T1000 (cell line): ENCODE results near the gene MORF4L1.
A peak's percentile ranks its signal among the peaks of the same experiment; 100 is the strongest.
"Not testable (repeated sequence)": the region's sequence is repeated elsewhere in the genome, so short reads cannot be mapped to it uniquely, and the experiment has no call there.

ENCODE experiments used
- DNase-seq: peaks from one replicate; lab custom pipeline; 2025; ENCODE audit warnings: mixed read lengths; lab: John Stamatoyannopoulos, UW

Gene MORF4L1

DNA sequence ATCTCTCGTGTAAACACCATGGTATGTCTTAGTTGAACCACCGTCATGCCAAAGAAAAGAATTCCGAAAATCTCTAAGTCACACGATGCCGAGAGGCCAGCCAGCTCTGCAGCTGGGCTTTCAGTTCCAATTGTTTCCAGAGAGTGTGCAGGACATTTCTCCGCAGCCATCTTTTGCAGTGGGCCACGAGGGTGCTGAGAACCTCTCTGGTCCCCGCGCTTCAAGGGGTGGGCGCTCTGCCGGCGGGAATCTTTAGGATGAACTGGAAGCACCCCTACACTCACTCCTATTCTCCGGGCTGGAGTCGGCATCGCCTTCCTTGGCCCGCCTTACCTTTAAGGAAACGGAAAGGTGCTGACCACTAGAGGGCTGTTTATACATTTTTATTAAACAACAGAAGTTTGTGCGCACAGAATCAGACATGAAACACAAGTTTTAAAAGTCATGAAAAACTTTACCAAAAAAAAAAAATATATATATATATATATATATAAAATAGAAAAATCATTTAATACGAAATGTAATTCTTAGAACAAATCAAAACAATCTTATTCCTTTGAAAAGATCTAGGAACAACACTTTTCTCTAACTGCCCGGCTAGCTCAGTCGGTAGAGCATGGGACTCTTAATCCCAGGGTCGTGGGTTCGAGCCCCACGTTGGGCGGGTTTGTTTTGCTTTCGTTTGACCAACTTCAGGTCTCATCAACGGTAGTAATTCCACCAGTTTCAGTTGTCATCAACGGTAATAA lies 12.5 kb upstream of the MORF4L1 start:
- DNase-seq: peak; percentile 28

DNA sequence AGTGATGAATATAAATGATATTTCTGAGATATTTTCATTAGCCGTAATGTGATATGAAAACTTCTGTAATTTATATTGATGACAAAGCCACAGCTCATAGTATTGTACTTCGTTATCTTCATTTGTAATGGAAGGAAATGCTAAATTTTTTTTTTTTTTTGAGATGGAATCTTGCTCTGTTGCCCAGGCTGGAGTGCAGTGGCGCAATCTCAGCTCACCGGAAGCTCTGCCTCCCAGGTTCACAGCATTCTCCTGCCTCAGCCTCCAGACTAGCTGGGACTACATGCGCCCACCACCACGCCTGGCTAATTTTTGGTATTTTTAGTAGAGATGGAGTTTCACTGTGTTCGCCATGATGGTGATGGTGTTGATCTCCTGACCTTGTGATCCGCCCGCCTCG lies 7.1 kb upstream of the MORF4L1 start:
- not testable (repeated sequence) for DNase-seq

- not testable (repeated sequence) for DNase-seq
Measured at GRCh38 chr15:78866031-78866430, 6.7 kb upstream of the MORF4L1 start.

- no peak for DNase-seq
Measured at GRCh38 chr15:78866803-78867202, 5.9 kb upstream of the MORF4L1 start.

DNA sequence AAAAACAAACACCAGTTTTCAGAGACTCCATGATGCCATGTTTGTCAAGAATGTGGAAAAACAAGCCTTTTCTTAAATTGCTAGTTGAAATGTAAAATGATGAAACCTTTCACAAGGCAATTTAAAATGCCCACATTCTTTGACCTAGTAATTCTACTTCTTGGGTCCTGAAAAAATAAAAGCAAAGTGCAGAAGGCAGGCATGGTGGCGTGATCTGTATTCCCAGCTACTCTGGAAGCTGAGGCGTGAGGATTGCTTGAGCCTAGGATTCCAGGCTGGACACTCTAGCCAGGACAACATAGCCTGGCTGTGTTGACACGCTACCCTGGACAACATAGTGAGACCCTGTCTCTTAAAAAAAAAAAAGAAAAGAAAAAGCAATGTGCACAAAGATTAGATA lies 4.3 kb upstream of the MORF4L1 start:
- no peak for DNase-seq

DNA sequence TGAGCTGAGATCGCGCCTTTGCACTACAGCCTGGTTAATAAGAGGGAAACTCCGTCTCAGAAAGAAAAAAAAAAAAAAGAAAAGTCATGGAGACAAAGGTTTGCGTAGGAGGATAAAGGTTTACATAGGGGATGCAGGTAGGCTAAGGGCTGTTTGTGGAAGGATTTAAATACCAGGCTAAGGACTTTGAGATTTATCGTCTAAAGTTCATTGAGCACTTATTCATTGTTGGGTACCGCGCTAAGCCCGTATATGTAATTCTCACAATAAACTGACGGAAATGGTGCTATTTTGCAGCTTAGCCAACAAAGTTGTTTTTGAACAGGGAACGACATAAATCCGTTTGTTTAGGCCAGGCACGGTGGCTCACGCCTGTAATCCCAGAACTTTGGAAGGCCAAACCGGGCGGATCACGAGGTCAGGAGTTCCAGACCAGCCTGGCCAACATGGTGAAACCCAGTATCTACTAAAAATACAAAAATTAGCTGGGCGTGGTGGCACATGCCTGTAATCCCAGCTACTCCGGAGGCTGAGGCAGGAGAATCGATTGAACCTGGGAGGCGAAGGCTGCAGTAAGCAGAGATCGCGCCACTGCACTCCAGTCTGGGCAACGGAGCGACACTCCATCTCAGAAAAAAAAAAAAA lies 1.1 kb upstream of the MORF4L1 start:
- DNase-seq: not testable (repeated sequence)

DNA sequence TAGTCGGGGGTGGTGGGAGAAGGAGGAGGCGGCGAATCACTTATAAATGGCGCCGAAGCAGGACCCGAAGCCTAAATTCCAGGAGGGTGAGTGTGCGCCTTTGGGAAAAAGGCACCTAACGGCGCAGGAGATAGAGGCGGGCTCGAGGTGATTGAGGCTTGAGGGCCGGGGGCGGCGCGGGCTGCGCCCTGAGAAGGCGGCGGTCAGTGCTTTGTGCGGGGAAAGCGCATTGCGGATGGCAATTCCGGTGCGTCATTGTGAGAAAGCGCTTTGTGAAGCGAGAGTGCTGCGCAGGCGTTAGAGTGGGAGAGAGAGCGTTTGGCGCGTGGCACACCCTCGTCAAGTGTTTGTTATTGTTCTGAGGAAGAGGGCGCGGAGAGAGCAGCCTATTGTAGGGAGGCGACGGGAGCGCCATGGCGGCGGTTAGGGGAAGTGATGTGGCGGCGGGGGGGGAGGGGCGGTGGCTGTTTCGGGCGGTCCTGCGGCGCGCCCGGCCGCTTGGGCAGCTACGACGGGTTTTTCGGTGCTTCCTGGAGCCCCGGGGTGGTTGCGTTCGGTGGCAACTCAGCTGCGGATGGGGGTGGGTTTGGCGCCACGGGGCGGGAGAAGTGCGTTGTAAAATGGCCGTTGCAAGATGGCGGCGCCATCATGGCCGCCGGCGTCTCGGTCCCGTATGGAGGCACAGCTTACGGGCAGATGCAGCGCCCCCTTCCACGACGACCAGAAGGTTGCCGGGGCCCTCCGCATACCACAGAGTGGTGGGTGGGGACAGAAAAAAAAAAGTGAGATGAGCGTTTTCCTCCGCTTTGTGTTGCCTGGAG lies 492 bp downstream of the MORF4L1 start:
- peak; percentile 83 for DNase-seq

DNA sequence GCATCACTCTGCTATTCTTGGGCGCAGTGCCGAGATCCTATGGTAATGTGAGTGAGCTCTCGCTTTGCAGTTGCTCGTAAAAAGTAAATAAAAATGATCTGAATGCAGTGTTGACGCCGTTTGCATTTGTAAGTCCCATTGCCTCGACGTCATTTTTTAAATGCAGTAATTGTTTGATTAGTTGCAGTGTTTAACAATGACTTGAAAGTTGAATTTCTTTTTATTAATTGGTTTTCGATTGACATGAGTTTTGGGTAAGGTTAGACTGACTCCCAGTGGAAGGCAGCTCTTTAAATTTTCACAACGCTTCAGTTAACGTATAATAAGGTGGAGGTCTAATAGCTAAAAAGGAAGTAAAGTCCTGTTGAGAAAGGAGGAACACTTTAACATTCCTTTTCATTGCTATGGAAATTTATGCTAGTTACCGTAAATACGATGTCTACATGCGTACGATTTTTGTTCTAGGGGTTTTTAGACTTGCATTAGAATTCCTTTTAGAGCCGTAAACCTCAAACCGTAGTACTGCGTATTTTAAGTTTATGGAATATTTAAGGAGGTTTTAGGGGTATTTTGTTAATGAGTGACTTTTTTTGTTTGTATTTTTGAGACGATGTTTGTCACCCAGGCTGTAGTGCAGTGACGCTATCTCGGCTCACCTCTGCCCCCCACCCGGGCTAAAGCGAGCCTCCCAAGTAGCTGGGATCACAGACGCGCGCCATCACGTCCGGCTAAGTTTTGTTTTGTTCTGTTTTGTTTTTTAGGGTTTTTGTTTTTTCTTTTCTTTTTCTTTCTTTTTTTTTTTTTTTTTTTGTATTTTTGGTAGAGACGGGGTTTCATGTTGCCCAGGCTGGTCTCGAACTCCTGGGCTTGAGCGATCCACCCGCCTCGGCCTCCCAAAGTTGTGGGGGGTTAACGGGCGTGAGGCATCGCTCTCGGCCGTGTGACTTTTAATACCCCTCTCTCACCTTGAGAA lies 1.4 kb downstream of the MORF4L1 start:
- no peak for DNase-seq

GRCh38 chr15:78875107-78875914 lies 2.6 kb downstream of the MORF4L1 start:
- no peak for DNase-seq

DNA sequence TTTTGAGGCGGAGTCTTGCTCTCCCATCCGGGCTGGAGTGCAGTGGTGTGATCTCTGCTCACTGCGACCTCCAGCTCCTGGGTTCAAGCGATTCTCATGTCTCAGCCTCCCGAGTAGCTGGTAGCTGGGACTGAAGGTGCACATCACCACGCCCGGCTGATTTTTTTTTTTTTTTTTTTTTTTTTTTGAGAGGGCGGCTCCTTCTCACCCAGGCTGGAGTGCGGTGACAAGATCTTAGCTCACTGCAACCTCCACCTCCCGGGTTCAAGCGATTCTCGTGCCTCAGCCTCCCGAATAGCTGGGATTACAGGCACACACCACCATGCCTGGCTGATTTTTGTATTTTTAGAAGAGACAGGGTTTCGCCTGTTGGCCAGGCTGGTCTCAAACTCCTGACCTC lies 4.3 kb downstream of the MORF4L1 start:
- not testable (repeated sequence) for DNase-seq

GRCh38 chr15:78878356-78878755 lies 5.7 kb downstream of the MORF4L1 start:
- DNase-seq: no peak

GRCh38 chr15:78879517-78880241 lies 7.0 kb downstream of the MORF4L1 start:
- no peak for DNase-seq

GRCh38 chr15:78880242-78880533 lies 7.5 kb downstream of the MORF4L1 start:
- no peak for DNase-seq

DNA sequence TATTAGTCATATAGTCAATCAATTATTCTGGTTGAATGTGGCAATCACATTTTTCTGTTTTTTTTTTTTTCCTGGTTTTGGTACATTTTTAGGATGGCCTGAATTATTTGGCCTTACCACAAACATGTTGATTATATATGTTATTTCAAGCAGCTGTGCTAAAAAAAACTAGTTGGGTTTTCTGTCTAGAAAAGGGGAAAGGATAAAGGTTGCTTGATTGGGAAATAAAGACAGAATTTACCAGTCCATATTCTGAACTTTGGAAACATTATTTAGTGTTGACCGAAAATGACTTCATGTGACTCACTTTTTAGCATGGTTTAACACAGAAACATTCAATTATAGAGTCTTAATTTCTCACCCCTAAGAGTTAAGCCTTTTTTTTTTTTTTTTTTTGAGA lies 8.1 kb downstream of the MORF4L1 start:
- no peak for DNase-seq

DNA sequence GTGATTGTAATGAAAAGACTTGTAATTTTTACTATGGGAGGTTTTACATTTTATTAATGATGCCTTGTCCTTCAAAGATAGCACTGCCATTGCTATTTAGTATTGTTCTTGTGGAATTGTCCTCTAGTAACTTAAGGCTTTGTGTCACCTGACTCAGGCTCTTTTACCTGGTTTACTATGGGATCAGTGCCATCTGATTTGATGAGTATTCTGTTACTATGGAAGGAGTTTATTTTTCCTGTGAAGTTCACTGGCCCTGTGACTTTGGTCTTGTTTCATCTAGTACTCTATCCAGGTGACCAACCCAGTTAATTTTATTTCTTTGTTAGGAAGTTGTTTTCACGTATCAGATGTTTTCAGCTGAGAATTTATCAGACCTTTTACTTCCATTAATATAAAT lies 9.0 kb downstream of the MORF4L1 start:
- DNase-seq: no peak

- DNase-seq: no peak
Measured at GRCh38 chr15:78889000-78889399, 16.3 kb downstream of the MORF4L1 start.

DNA sequence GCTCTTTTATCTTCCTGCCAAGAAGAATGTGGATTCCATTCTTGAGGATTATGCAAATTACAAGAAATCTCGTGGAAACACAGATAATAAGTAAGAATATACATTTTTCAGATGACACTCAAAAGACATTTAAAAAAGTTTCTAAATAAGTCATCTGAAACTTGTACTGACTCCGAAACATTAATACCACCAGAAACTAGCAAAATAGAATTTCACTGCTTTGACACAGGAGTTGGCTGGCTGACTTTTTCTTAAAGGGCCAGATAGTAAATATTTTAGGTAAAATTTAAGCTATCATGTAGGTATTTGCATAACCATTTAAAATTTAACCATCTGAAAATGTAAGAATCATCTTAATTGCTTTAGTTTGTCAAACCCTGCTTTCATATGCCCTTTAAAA lies 20.8 kb downstream of the MORF4L1 start:
- DNase-seq: no peak

GRCh38 chr15:78895471-78895870 lies 22.8 kb downstream of the MORF4L1 start:
- DNase-seq: no peak

GRCh38 chr15:78898540-78898939 lies 25.9 kb downstream of the MORF4L1 start:
- DNase-seq: no peak

DNA sequence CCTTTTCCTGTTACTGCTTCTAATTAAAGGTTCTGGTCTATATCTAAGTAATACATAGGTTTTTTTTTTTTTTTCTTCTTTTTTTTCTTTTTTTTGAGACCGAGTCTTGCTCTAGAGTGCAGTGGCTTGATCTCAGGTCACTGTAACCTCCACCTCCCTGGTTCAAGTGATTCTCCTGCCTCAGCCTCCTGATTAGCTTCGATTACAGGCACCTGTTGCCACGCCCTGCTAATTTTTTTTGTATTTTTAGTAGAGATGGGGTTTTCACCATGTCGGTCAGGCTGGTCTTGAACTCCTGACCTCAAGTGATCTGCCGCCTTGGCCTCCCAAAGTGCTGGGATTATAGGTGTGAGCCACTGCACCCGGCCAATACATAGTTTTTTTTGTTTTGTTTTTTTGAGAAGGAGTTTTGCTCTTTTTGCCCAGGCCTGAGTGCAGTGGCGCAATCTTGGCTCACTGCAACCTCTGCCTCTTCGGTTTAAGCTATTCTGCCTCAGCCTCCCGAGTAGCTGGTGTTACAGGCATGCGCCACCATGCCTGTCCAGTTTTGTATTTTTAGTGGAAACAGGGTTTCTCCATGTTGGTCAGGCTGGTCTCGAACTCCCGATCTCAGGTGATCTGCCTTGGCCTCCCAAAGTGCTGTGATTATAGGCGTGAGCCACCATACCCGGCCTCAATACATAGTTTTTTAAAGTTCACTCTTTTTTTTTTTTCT lies 28.3 kb downstream of the MORF4L1 start:
- DNase-seq: not testable (repeated sequence)
